HCT116 (cell line): ENCODE results near the gene ZDHHC14. TPM values are rescaled to one million over a fixed set of nuclear protein-coding genes. Genes with fewer than 3 reads are reported as not detected.

Source experiments
- ATAC-seq: fragments of 200-7000 bp; cut with Tn5 transposase; 2 replicates; pipeline ENCODE4 v1.9.1; 2020; ENCODE audit warnings: mild to moderate bottlenecking, moderate library complexity
- BruUV-seq: library from RNA; stranded (reverse); fragments of 400-500 nt; replicated peaks from 2 replicates; lab custom pipeline; 2021; lab: Mats Ljungman, UMichigan
- CTCF ChIA-PET: fragments of 300-600 bp; sonication (Branson Sonifier 250); formaldehyde crosslinking; loops from one replicate; lab custom pipeline; 2021; ENCODE audit warnings: antibody characterized with exemption; lab: Charles Lee
- POLR2A ChIA-PET: fragments of 300-600, 350-600 bp; sonication (Branson Sonifier 250); formaldehyde crosslinking; loops from one replicate; lab custom pipeline; 2021; ENCODE audit warnings: antibody characterized with exemption; lab: Charles Lee
- RAD21 ChIA-PET, 2 experiments: fragments of 300-600 bp; sonication (Branson Sonifier 250); formaldehyde crosslinking; loops; one replicate each; lab custom pipeline; 2023; ENCODE audit warnings: low total read pairs in 2 of 2; ENCODE audit not compliant: uncharacterized antibody in 2 of 2, unreplicated experiment in 2 of 2, low non-redundant PET in 1 of 2; lab: Charles Lee
- DNase-seq: peaks from one replicate; pipeline ENCODE4 v3.0.0-alpha.2; 2010; ENCODE audit warnings: low read depth, low spot score
- H2AFZ ChIP-seq: fragments of 200-600 bp; shearing (Covaris generic), sonication (generic); 2 replicates; pipeline ENCODE4 v1.6.1; 2017; ENCODE audit warnings: low read depth, mixed run types, mixed read lengths, antibody characterized with exemption, low read length; ENCODE audit not compliant: poor library complexity, severe bottlenecking
- H3K27ac ChIP-seq: 2 replicates; pipeline ENCODE4 v1.5.1; 2012; ENCODE audit warnings: low read depth, low read length
- H3K27me3 ChIP-seq: fragments of 200-600 bp; sonication (generic); 2 replicates; pipeline ENCODE4 v1.6.1; 2016; ENCODE audit warnings: mixed run types, low read length, mixed read lengths; ENCODE audit not compliant: insufficient read depth
- H3K36me3 ChIP-seq, 2 experiments: fragments of 200-500 bp in 1 of 2; fragments of 200-600 bp in 1 of 2; sonication (Bioruptor generic) in 1 of 2; sonication (generic) in 1 of 2; 2 replicates each; pipeline versions ENCODE4 v1.5.1 to v1.6.1; 2014 to 2016; ENCODE audit warnings: low read length in 2 of 2, inconsistent platforms in 1 of 2, mixed read lengths in 1 of 2, mixed run types in 1 of 2; ENCODE audit not compliant: insufficient read depth in 2 of 2, control insufficient read depth in 1 of 2
- H3K4me1 ChIP-seq, 2 experiments: fragments of 200-600 bp in 1 of 2; sonication (generic) in 1 of 2; 2 replicates each; pipeline versions ENCODE4 v1.5.1 to v1.6.1; 2012 to 2017; ENCODE audit warnings: low read length in 2 of 2, inconsistent platforms in 1 of 2, mild to moderate bottlenecking in 1 of 2, mixed read lengths in 1 of 2, mixed run types in 1 of 2, moderate library complexity in 1 of 2; ENCODE audit not compliant: insufficient read depth in 2 of 2, control insufficient read depth in 1 of 2
- H3K4me2 ChIP-seq: fragments of 200-600 bp; sonication (generic); 2 replicates; pipeline ENCODE4 v1.6.1; 2017; ENCODE audit warnings: mixed run types, low read length, mixed read lengths
- H3K4me3 ChIP-seq, 2 experiments: fragments of 200-600 bp in 1 of 2; sonication (generic) in 1 of 2; replicated peaks in 1 of 2; 2 replicates each; pipeline ENCODE4 v1.5.1; 2011 to 2016; ENCODE audit warnings: low read length in 2 of 2, control low read depth in 1 of 2, low read depth in 1 of 2, mild to moderate bottlenecking in 1 of 2, mixed read lengths in 1 of 2, mixed run types in 1 of 2
- H3K79me2 ChIP-seq: fragments of 200-600 bp; sonication (generic); 2 replicates; pipeline ENCODE4 v1.6.1; 2017; ENCODE audit warnings: mild to moderate bottlenecking, mixed run types, low read length, moderate library complexity, mixed read lengths; ENCODE audit not compliant: insufficient read depth
- H3K9ac ChIP-seq: fragments of 200-600 bp; sonication (generic); 2 replicates; pipeline ENCODE4 v1.6.1; 2016; ENCODE audit warnings: low read length, mixed read lengths
- H3K9me2 ChIP-seq: fragments of 200-600 bp; sonication (generic), shearing (Covaris generic); 2 replicates; pipeline ENCODE4 v1.6.1; 2017; ENCODE audit warnings: mixed run types, mild to moderate bottlenecking, moderate library complexity; ENCODE audit not compliant: insufficient read depth
- H3K9me3 ChIP-seq, 2 experiments: fragments of 200-500 bp in 1 of 2; fragments of 200-600 bp in 1 of 2; sonication (Bioruptor generic) in 1 of 2; sonication (generic) in 1 of 2; 2 replicates each; pipeline ENCODE4 v1.6.1; 2014 to 2017; ENCODE audit warnings: low read length in 2 of 2, mixed read lengths in 2 of 2, inconsistent platforms in 1 of 2, low read depth in 1 of 2, mild to moderate bottlenecking in 1 of 2, mixed run types in 1 of 2, moderate library complexity in 1 of 2; ENCODE audit not compliant: control insufficient read depth in 1 of 2, insufficient read depth in 1 of 2
- H4K20me1 ChIP-seq: fragments of 200-600 bp; sonication (generic), shearing (Covaris generic); 2 replicates; pipeline ENCODE4 v1.6.1; 2017; ENCODE audit warnings: mixed run types, mild to moderate bottlenecking, moderate library complexity; ENCODE audit not compliant: insufficient read depth
- ATF3 ChIP-seq: IDR thresholded peaks from 2 replicates; pipeline ENCODE4 v1.6.1; 2012
- CEBPB ChIP-seq: IDR thresholded peaks from 2 replicates; pipeline ENCODE4 v1.6.1; 2012; ENCODE audit warnings: low read depth
- EGR1 ChIP-seq: IDR thresholded peaks from 2 replicates; pipeline ENCODE4 v1.6.1; 2012; ENCODE audit warnings: low read depth
- EZH2 ChIP-seq: fragments of 200-600 bp; sonication (generic); IDR thresholded peaks from 2 replicates; pipeline ENCODE4 v1.6.1; 2017; ENCODE audit warnings: antibody characterized with exemption, mixed run types
- EZH2phosphoT487 ChIP-seq: fragments of 200-600 bp; IDR thresholded peaks from 2 replicates; pipeline ENCODE4 v1.6.1; 2018; ENCODE audit warnings: antibody characterized with exemption, borderline replicate concordance
- FOSL1 ChIP-seq: IDR thresholded peaks from 2 replicates; pipeline ENCODE4 v1.6.1; 2012; ENCODE audit warnings: low read depth
- YY1 ChIP-seq: IDR thresholded peaks from 2 replicates; pipeline ENCODE4 v1.6.1; 2011; ENCODE audit warnings: low read length, low read depth, moderate library complexity, mild to moderate bottlenecking; ENCODE audit not compliant: insufficient replicate concordance; ENCODE audit errors: extremely low read depth
- ZBTB33 ChIP-seq: IDR thresholded peaks from 2 replicates; pipeline ENCODE4 v1.6.1; 2011; ENCODE audit warnings: mild to moderate bottlenecking, low read length, moderate library complexity; ENCODE audit not compliant: insufficient replicate concordance; ENCODE audit errors: extremely low read depth
- intact Hi-C: fragments of 100-400 bp; cut with micrococcal nuclease; formaldehyde crosslinking; loops from 2 replicates; pipeline ENCODE4 v1.10.0; 2022
- total RNA-seq: library from RNA; stranded (reverse); gene quantifications from one replicate; pipeline ENCODE4 v1.2.1, GENCODE V29; 2021; ENCODE audit not compliant: unreplicated experiment

Gene ZDHHC14
- total RNA-seq, 1 experiment from 2014 or later: 5.3 TPM

GRCh38 chr6:157530126-157530525 is 149.1 kb downstream of the ZDHHC14 start:
- no peaks in the 10 kb centered on the region for H3K9me3 ChIP-seq
- H3K4me2 ChIP-seq: no peak overlapping the region
- no peak overlapping the region for H2AFZ ChIP-seq
- H3K9me2 ChIP-seq: no peaks in the 10 kb centered on the region
- intact Hi-C loops: no loop called here
- no TSS peak for BruUV-seq
- DNase-seq (no peak), ATAC-seq (no peak)
- H3K79me2 ChIP-seq: no peaks in the 10 kb centered on the region
- peaks cover 9 to 28% of the 10 kb centered on the region in 2 experiments for H3K4me1 ChIP-seq
- ChIA-PET POLR2A (no interaction called here), CTCF (no interaction called here), RAD21 (no interaction called here)
- H3K36me3 ChIP-seq: no peaks in the 10 kb centered on the region
- H3K4me3 ChIP-seq: no peak overlapping the region
- no peaks in the 10 kb centered on the region for H3K27me3 ChIP-seq
- no peak for TF ChIP-seq YY1
- TF ChIP-seq ATF3: no peak
- no peak for TF ChIP-seq EGR1
- no peak for TF ChIP-seq EZH2phosphoT487
- no peak for TF ChIP-seq ZBTB33
- no peak for TF ChIP-seq EZH2
- TF ChIP-seq FOSL1: no peak
- H4K20me1 ChIP-seq: no peaks in the 10 kb centered on the region
- no peak overlapping the region for H3K27ac ChIP-seq
- no peak overlapping the region for H3K9ac ChIP-seq

- ATAC-seq (no peak), DNase-seq (no peak)
- BruUV-seq: no TSS peak
- peaks cover 15 to 35% of the 10 kb centered on the region in 2 experiments for H3K4me1 ChIP-seq
- no peaks in the 10 kb centered on the region for H3K9me3 ChIP-seq
- H3K27me3 ChIP-seq: no peaks in the 10 kb centered on the region
- H4K20me1 ChIP-seq: no peaks in the 10 kb centered on the region
- ChIA-PET POLR2A (no interaction called here), RAD21 (no interaction called here), CTCF (no interaction called here)
- H3K27ac ChIP-seq: no peak overlapping the region
- H3K9me2 ChIP-seq: no peaks in the 10 kb centered on the region
- H2AFZ ChIP-seq: no peak overlapping the region
- no peak overlapping the region for H3K4me3 ChIP-seq
- H3K9ac ChIP-seq: no peak overlapping the region
- H3K79me2 ChIP-seq: no peaks in the 10 kb centered on the region
- intact Hi-C loops: no loop called here
- H3K4me2 ChIP-seq: no peak overlapping the region
- TF ChIP-seq CEBPB: no peak
- TF ChIP-seq, all 23 proteins: peak for 0
- H3K36me3 ChIP-seq: no peaks in the 10 kb centered on the region
These were observed 149.8 kb downstream of the ZDHHC14 start for GRCh38 chr6:157530724-157531168.
